NCI-H1417 (cell line): ENCODE results near the gene TSR2.

ENCODE experiments used
- DNase-seq, 3 experiments: peaks; one replicate each; lab custom pipeline; 2025; lab: John Stamatoyannopoulos, UW

TSR2 gene, protein sequence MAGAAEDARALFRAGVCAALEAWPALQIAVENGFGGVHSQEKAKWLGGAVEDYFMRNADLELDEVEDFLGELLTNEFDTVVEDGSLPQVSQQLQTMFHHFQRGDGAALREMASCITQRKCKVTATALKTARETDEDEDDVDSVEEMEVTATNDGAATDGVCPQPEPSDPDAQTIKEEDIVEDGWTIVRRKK

DNA sequence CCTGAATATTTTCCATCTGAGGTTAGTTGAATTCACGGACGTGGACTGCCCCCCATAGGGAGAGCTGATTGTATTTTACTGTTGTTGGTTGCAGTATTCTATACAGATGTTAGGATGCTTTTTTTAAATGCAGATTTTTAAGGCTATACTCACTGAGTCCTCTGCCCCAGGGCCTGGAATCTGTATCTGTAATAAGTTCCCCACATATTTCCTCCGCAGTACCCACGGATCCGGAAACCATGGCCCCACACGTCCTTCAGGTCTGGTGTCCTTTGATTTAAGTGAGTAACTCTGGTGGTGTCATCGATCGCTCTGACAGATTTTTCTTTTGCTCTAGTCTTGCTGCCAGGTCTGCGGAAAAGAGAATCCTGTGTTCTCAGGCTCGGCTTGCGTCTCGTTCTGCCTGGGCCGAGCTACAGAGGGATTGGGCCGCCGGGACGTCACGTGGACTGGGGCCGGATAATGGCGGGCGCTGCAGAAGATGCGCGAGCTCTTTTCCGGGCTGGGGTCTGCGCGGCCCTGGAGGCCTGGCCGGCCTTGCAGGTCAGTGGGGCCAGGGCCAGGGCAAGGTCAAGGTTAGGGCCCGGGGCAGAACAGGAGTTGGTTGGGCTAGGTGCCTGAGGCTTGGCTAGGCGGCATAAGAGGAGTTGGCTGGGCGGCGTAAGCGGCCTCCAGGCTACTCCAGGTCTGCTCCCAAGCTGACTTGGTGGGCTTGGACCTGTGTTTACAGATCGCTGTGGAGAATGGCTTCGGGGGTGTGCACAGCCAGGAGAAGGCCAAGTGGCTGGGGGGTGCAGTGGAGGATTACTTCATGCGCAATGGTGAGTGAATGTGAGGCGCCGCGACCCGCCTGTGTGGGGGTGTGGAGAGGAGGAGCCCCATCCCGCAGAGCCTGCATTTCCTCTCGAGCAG, at the start of gene TSR2:
Gene TSR2 (plus strand): TSS at position 445 of the 912 bp plus-strand sequence. CDS start 18 bp downstream, at position 463.
- peak; percentile 70 to 90 (median 72) for DNase-seq

DNA sequence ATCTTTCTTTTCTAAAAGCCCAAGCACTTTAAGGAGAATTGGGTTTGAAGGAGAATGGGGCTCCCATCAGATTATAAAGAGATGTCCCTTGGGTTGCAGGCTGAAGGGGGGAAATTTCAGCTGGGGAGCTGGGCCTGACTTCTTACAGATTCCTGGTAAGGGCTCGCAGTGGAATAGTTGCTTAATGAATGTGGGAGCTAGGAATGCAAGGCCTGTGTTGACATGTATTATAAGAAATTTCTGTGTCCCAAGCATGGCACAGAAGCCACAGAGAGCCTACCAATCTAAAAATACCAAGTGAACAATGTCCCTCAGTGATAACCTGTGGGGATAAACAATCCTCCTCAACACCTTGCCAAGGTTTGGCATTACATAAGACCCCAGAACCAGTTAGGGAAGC, 43.1 kb upstream of the TSR2 start:
- no peak for DNase-seq

DNA sequence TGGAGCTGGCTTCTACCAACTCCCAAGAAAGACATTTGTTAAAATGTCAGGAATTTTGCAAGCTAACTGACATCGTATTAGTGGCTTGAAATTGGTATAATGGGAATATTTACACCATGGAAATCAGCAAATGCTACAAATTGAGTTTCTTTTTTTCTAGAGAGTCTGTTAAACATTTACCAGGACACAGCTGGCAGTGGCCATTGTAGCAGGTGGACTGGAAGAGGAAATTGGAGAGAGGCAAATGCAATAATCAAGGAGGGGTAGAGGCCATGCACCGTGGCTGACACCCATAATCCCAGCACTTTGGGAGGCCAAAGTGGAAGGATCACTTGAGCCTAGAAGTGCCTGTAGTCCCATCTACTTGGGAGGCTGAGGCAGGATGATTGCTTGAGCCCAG, 32.9 kb upstream of the TSR2 start:
- DNase-seq: no peak

DNA sequence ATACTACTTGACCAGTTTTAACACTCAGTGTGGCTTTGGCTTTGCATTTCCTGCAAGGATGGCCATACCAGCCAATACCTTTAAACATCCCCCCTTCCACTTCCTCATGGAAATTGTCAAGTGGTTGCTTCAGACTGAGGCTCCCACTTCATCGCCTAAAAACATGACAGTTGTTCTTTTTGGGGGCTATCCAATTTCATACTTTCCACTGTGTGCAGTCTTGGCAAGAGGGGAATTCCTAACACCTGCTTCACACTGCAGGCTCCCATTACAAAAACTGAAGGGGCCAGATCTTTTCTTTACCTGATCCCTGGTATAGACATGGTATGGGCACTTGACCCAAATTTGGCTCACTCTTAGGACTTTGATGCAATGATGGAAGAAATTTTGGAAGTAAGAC, 28.5 kb upstream of the TSR2 start:
- DNase-seq: no peak

DNA sequence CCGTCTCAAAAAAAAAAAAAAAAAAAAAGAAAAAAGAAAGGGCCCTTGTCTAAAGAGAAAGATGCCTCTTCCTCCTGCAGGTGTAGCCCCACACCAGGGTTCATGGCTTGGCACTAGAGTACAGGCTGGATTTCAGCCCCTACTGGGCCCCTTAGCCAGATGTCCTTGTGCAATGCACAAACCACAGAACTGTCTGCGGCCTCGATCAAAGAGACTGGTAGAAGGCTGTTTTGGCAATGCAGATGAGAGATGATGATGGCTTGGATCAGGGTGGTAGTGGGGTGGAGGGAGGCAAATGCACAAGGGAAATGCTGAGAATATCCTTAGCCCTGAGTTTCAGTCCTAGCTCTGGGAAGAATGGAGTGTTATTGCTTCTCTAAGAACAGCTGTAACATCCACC, 26.5 kb upstream of the TSR2 start:
- DNase-seq: no peak

DNA sequence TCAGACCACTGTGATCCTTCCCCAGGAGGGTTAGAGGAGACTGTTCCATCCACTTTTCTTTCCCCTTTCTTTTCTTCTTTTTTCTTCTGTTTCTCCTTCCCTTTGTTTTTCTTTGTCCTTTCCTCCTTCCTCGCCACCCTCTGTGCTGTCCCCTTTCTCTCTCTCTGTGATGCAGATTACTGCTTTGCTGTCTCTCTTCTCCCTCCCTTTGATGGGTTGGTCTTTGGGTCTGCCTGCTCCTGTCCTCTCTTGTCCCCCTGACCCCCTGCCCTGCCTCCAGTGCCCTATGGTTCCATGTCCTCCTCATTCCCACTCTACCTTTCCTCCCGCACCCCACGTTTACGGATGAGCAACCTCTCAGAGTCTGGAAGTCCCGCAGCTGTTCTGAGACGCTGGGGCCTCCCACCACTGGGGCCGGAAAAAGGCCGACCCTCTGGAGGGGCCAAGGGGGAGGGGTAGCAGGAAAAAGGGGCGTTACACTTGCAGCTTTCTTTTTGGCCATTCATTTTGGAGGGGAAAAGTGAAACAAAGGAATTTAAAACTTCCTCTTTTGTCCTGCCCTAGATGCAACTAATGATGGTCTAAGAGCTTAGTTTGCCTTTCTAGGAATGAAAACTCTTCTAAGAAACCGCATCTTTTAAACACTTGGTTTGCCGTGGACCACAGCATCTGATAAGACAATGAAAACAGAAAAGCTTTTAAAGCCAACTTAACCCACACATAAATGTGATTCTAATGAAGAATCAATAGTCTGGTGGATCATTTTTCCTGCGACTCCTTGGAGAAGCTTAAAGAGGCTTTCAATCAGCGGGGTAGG, 24.5 kb upstream of the TSR2 start:
- DNase-seq: no peak

DNA sequence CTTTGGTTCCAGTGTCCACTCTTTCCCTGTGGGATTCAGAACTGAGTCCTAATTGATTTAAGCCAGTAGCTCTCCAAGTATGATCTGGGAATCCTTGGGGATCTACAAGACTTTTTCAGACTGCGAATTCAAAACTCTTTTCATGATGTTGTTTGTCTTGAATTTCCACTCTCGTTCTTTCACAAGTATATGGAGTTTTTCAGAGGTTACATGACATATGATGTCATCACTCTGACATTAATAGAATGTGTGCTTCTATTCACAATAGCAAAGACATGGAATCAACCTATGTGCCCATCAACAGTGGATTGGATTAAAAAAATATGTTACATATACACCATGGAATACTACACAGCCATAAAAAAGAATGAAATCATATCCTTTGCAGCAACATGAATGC, 23.2 kb upstream of the TSR2 start:
- no peak for DNase-seq

DNA sequence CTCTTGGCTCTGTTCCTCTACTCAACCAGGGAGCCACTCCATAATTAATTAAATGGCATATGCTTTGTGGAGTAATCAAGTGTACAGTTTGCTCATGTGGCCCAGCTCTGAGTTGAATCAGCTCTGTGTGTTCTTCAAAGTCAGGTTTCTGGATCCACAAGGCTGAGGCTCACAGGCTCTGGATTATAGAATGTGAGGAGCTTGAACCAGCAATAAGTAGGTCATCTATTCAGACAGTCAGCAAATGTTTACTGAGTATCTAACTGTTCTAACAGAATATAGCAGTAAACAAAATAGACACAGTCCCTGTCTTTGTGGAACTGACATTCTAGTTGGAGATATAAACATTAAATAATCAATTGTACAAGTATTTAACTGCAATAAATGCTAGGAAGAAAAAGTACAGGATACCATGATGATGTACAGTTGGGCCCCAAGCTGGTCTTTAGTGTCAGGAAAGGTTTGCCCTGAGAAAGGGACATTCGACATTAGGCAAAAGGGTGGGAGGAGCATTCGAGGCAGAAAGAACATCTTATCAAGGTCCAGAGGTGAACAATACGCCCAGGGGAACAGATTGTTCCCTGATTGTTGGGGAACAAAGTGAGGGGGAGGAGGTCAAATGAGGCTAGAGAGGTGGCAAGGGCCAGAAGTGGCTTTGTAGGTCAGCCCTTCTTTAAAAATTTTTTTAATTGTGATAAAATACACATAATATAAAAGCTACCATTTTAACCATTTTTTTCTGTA, 20.5 kb upstream of the TSR2 start:
- no peak for DNase-seq

DNA sequence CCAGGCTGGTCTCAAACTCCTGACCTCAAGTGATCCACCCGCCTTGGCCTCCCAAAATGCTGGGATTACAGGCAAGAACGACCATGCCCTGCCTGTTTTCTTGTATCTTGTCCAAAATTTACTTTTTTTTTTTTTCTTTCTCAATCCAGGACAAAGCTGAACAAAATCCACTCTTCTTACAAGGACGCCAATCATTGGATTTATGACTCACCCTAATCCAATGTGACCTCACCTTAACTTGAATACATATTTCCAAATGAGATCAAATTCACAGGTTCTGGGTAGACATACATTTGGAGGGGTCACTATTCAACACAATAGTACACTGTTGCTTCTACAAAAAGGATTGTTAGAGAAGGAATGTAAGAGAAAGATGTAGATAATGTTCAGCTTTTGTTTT, 18.0 kb upstream of the TSR2 start:
- DNase-seq: no peak

DNA sequence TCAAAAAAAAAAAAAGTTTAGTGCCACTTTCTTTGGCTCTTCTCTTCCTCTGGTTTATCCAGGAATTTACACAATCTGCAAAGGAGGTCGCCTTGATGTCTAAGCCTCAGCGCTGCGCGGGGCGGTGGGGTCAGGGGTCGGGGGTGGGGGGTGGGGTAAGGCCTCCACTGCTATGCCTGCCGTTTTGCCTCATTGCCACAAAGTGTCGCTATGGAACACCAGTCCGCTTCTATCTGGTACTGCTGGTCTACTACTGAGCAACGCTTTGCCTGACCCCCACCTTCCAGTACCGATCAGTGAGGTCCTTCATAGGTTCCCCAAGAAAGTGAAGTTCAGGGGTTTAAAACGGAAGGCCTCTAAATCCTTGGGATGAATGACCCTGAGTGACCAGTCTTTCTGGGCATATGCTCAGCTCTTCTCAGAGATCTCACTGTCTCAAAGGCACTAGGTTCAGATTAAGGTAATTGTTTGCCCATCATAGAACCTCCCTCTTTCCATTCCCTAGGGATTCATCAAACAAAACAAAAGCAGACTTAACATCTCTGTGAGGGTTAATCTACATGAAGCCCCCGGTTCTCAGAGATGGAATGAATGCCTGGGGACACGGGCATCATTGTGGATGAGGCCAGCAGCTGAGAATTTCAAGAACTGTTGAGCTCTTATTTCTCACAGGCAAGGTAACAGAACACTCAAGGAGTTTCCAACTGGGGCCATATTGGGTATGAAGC, 16.9 kb upstream of the TSR2 start:
- no peak for DNase-seq

DNA sequence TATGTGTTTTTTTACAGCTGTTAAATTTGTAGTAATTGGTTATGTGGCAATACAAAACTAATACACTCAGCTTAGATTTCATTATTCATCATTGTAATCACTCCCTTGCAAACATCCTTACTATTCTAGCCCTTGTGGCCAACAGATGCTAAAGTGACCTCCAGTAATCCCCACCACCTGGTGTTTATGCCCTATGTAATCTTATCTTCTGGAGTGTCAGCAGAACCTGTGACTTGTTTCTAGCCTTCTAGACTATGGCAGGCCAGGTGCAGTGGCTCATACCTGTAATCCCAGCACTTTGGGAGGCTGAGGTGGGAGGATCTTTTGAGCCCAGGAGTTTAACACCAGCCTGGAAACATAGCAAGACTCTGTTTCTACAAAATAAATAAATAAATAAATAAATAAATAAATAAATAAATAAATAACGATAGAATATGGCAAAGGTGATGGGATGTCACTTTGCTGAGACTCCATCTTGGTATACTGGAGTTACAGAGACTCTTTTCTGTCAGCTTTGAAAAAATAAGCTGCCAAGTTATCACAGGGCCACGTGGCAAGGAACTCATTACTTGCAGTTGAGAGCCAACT, 12.3 kb upstream of the TSR2 start:
- DNase-seq: no peak

DNA sequence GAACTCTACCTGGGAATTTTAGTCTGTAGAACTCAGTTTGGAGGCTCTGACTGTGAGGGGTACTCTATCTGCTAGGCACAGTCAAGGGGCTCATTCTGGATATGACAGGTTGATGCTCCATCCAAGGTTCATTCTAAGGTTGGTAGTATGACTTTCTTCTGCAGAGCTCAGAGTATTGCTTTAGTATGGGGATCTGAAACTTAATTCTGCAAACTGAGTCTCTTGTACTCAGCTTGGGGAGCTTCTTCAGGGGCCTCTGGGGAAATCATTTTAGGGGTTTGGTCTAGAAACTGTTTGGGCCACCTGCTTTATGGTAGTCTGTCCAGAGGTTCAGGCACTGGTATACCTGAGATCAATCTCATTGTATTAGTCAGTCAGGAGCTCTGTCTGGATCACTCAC, 9.7 kb upstream of the TSR2 start:
- no peak for DNase-seq

DNA sequence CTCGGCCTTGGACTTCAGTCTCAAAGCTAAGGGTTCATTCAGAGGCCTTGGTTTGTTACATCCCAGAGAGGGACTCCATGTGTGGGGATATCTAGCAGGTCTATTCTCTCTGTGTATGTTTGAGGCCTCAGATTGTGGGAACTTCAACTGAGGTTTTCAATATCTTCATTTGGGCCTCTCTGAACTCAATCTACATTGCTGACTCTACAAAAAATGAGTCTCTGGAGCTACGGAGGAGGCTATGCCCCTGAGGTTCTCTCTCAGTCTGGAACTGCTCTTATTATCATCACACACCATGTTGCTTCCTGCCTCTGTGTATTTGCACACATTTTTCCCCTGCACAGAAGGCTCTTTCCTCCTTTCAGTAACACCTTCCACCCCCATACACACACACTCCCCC, 5.1 kb upstream of the TSR2 start:
- no peak for DNase-seq

DNA sequence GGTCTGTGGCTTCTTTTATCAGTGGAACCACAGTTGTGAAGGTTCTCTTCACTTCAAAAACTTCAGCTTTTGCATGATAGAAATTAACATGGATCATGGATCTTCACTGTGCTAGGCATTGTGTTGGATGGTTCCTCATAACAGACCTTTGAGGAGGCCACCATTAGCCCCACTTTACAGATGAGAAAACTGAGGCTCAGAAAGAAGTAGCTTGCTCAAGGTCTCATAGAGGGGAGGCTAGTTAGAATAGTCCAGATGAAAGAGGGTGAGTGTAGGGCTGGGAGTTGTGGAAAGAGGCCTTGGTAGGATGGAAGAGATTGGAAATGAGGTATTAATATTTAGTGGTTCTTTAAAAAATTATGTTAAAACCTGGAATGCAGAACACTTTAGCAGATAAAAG, 2.6 kb downstream of the TSR2 start:
- DNase-seq: no peak

DNA sequence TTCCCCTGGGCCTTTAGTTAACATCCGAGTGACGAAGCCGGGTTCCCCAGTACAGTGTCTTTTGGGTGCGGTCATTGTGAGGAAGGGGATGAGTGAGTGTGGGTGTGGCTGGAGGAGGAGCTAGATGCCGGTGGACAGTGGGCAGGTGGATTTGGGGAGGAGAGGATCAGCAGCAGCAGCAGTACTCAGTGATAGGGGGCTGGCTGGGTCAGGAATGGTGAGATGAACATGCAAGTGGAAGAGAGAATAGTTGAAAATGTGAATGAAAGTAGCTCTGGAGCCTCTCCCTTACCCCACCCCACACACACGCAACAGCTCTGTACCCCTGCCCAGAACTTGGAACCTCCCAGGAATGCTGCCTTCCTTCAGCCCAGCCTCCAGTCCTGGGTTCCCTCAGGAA, 4.5 kb downstream of the TSR2 start:
- DNase-seq: no peak

DNA sequence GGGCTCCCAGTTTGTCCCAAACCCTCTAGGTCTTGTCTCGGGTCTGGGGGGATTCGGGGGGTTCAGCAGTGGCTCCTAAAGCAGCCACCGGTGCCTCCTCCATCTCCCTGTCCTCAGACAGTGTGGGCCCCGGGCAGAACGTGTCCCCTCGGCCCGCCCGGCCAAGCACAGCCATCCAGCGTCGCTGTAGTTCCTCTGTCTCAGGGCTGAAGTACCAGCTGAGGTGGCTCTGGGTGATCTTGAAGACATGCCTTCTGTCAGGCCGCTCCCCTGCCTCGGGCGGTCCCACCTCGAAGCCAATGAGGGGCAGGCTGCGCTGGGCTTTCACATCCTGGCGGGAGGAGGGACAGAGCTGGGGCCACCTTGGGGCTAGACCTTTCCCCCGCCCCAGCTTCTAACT, 5.9 kb downstream of the TSR2 start:
- no peak for DNase-seq

DNA sequence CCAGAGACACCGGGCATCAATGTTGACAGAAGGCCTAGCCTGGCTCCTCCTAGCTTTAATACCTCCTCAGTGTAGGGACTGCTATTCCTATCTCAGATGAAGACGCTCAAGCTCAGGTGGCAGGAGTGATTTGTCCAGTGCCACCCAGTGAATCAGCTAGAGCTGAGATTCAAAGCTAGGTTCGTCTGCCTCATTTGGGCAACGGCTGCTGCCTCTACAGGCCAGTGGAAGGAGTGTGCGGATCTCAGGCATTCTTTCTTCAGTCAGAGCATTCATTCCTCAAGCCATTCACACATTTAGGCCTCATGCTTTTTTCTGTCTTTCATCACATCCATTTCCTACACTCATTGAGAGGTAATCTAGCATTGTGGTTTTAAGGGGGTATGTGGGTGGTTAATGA, 7.3 kb downstream of the TSR2 start:
- DNase-seq: no peak

DNA sequence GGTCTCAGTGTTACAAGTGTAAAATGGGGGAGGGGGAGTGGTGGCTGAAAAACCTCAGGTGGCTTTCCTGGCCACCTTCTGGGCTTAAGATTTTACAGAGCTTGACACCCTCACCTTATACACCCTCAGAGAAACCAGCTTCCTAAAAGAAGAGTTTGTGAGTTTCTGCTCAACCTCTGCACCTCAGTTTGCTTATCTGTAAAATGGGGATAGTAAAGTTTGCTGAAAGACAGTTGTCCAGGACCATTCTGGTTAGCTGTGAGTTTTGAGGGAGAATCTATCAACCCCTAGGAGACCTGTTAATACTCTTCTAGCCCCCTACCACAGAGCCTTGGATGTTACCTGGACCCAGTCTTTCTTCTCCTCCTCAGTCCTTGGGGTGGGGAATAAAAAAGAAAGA, 9.7 kb downstream of the TSR2 start:
- no peak for DNase-seq

DNA sequence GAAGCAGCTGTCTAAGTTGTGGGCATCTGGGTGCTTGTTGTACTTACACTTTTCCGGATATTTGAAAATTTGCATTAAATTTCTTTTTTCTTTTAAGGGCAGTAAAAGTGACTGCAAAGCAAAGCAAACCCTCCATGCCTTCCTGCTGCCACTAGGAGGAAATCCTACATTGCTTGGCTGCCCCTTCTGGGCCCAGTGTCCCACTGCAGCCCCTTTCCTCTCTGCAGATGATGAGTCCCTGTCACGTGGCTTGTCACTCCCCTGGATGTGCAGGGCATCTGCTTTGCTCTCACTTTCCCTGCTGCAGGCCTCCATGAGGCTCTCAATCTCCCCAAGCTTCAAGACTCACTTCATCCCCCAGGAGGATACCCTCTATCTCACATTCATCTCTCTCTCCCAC, 12.7 kb downstream of the TSR2 start:
- no peak for DNase-seq

DNA sequence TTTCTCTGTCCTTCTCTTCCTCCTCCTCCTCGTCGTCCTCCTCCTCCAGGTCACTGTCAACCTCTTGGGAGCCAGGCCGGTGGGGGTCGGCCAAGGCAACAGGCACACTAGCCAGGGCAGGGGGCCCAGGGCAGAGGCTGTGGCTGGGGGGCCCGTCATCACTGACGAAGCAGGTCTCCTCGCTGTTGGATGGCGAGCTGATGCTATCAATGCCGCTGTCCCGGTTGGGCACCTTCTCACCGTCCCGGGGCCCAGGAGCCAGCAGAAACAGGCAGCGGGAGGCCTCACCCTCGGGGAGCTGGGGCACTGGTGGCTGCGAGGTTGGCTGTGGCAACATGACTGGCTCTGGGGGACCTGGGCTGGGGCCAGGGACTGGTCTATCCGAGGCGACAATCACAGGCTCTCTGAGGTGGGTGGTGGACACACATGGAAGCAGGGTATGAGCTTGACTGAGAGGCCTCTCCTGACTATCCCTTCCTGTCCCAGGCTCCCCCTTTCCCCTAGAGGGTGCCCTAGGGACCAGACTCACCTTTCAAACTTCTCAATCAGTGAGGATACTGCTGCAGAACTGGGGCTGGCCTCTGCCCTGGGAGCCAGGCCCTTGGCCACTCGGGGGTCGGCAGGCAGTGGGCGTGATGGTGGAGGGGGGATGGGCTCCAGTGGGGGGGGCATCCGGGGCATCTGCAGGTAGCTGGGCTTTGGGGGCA, 30.0 kb downstream of the TSR2 start:
- no peak for DNase-seq
